Ecto neural progenitor cell (in vitro differentiated cells): ENCODE measurements around the gene IFNL3.

Experiments used
- DNase-seq: peaks from one replicate; pipeline ENCODE4 v3.0.0-alpha.2; 2018; ENCODE audit warnings: low spot score

The IFNL3 gene

GRCh38 chr19:39193803-39194202 lies 51.0 kb downstream of the IFNL3 start:
- no peak for DNase-seq
